Glomerular visceral epithelial cell (primary cell): ENCODE measurements around the gene DCUN1D1.

Experiments
- DNase-seq: peaks from one replicate; pipeline ENCODE4 v3.0.0-alpha.2; 2016; ENCODE audit errors: extremely low spot score

The DCUN1D1 gene

GRCh38 chr3:182892226-182892625 is 88.1 kb downstream of the DCUN1D1 start:
- DNase-seq: no peak

GRCh38 chr3:182891364-182891763 is 89.0 kb downstream of the DCUN1D1 start:
- DNase-seq: no peak

DNA sequence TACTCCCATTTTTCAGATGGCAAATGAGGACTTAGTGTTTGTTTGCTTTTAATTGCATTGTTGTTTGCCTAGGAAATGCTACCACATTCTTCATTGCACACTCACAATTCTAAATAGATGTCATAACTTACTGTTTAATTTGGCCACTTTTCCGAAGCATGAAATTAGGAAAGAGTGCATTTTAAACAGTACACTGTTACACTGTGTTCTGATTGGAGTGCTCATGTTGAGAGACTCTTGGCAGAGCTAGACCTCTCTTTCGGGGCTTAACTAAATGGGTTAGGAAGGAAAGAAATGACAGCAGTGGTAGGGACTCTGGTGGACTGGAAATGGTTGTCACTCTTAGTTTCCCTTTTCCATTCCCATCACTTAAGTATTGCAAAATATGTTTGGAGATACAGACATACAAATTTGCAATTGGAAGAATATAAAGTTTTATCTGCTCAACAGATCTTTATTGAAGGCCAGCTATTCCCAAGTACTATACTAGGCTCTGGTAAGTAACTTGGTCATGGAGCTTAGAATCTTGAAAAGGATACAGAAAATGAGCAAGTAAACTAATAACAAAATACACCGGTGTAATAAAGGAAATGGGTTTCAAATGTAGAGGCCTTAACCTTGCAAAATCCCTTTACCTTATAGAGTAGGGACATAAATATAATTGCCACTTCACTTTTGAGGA is 90.2 kb downstream of the DCUN1D1 start:
- DNase-seq: no peak
